Measurements from ENCODE around the gene DNAI1. TPM values are rescaled to one million over a fixed set of nuclear protein-coding genes. Genes with fewer than 3 reads are reported as not detected.

DNAI1 gene
- polyA plus RNA-seq, 2 of the 4 experiments (the other 2 are of a cell fraction), result 0.27 to 0.40 TPM

DNA sequence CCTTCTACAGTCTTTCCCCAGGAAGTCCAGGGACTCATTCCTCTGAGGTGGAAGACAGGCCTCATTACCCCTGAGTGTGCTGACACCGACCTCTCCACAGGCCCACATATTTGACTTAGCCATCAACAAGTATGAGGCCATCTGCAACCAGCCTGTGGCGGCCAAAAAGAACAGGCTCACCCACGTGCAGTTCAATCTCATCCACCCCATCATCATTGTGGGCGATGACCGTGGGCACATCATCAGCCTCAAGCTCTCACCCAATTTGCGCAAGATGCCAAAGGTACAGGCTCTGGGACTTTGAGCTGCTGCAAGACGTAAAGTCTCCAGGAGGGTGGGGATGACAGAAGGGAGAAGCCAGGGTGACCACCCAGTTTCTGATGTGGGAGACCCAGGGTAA is 58.6 kb downstream of the DNAI1 start:
- no peak overlapping the region for H3K4me2 ChIP-seq
- no peak overlapping the region for H3K4me3 ChIP-seq
- no peaks in the 10 kb centered on the region; the same call in 2 of the 3 replicates for H3K4me1 ChIP-seq
- ChIA-PET CTCF (interaction anchor here (0.7 to 13.5 kb wide), 6 partner anchors 11 to 113 kb away, joined by 3 to 114 read pairs (median 4); no protein-coding TSS in a partner anchor), POLR2A (no interaction called here)
- WGBS (ENCODE audit: missing lambda C conversion rate), result 48% methylated on average over 7 of the region's 7 CpGs
- no peak for DNase-seq (ENCODE audit: low read depth in 1 of 2, low spot score in 1 of 2)
- no peaks in the 10 kb centered on the region for H3K9me3 ChIP-seq
- no peak overlapping the region for H3K27ac ChIP-seq
- TF ChIP-seq KDM1A (IDR thresholded peaks at IDR 0.05; ENCODE audit: low read depth), result no peak
- TF ChIP-seq EHF (CRISPR knock-in tag; IDR thresholded peaks at IDR 0.05), result no peak
- no peak for TF ChIP-seq RFX5 (IDR thresholded peaks at IDR 0.05)
- no peak for TF ChIP-seq ZFP36 (IDR thresholded peaks at IDR 0.05; ENCODE audit: borderline replicate concordance, partially characterized antibody)
- TF ChIP-seq, protein P1, sequence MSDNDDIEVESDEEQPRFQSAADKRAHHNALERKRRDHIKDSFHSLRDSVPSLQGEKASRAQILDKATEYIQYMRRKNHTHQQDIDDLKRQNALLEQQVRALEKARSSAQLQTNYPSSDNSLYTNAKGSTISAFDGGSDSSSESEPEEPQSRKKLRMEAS (IDR thresholded peaks at IDR 0.05), result no peak
- TF ChIP-seq CHD2 (IDR thresholded peaks at IDR 0.05; ENCODE audit: low read length, partially characterized antibody), result no peak
- no peak for TF ChIP-seq HDAC2 (IDR thresholded peaks at IDR 0.05)
- TF ChIP-seq TP53 (CRISPR knock-in tag; IDR thresholded peaks at IDR 0.05), result no peak
- no peak for TF ChIP-seq SREBF2 (IDR thresholded peaks at IDR 0.05)
- TF ChIP-seq HOXB13 (CRISPR knock-in tag; IDR thresholded peaks at IDR 0.05; ENCODE audit: low read depth), result no peak
- no peak for TF ChIP-seq RNF2 (IDR thresholded peaks at IDR 0.05; ENCODE audit: borderline replicate concordance, low read depth)
- no peak for ATAC-seq
- FAIRE-seq, result no peak

DNA sequence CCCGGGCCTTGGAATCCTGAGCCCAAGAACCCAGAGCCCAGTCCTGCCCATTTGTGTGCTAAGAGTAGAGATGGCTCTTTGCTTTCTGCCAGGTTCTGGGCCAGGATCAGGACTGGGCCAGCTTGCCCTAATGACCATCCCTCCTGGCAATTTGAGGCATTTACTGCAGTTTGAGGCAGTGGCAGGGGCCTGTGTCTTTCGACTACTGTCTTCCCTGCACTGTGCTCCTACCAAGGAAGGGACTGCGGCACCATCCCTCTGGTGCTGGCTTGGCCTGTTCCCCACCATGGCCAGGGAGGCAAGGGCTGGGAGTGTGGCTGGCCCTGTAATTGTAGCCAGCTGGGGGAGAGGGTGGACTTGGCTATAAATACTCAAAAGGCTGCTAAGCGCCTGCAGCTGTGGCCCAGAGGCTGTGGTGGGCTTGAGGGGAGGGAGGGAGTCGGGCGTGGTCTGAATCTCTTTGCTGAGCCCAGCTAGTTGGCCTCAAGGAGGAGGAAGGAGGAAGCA is 59.6 kb downstream of the DNAI1 start:
- WGBS (ENCODE audit: missing lambda C conversion rate), result 29% methylated on average over 5 of the region's 6 CpGs
- no peaks in the 10 kb centered on the region for H3K9me3 ChIP-seq
- ChIA-PET POLR2A (no interaction called here), CTCF (interaction anchor here (0.7 to 13.5 kb wide), 6 partner anchors 12 to 114 kb away, joined by 3 to 114 read pairs (median 6); no protein-coding TSS in a partner anchor)
- no peak for FAIRE-seq
- no peak overlapping the region for H3K27ac ChIP-seq
- peaks cover 3% of the 10 kb centered on the region; the same call in 1 of the 3 replicates for H3K4me1 ChIP-seq
- TF ChIP-seq RARB (CRISPR knock-in tag; IDR thresholded peaks at IDR 0.05), result no peak
- no peak for TF ChIP-seq MAZ (IDR thresholded peaks at IDR 0.05; ENCODE audit: borderline replicate concordance, low read depth, low read length)
- TF ChIP-seq CBX2 (IDR thresholded peaks at IDR 0.05; ENCODE audit: borderline replicate concordance, low read depth), result no peak
- TF ChIP-seq RNF2 (IDR thresholded peaks at IDR 0.05; ENCODE audit: borderline replicate concordance, low read depth), result no peak
- no peak for TF ChIP-seq HDAC2 (IDR thresholded peaks at IDR 0.05)
- no peak for TF ChIP-seq SREBF2 (IDR thresholded peaks at IDR 0.05)
- TF ChIP-seq ZNF302 (CRISPR knock-in tag; IDR thresholded peaks at IDR 0.05), result no peak
- no peak overlapping the region for H3K4me3 ChIP-seq
- no peak overlapping the region for H3K4me2 ChIP-seq
- DNase-seq (ENCODE audit: low read depth in 1 of 2, low spot score in 1 of 2), result no peak
- no peak for ATAC-seq

DNA sequence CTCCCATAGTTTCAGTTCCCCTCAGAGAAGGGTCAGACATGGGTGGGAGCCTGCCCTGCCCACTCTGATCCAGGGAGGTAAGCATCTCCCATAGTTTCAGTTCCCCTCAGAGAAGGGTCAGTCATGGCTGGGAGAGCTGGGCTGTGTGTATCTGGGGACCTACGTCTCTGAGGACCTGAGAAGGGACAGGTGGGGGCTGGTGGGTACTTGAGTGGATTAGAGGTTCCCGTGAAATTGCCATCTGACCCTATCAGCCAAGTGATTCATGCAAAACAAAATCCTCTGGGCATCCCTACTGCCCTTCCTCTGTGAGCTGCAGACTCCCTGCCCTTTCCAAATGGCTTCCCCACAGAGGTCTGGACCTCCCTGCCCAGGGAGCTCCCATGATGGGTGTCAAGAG is 60.3 kb downstream of the DNAI1 start:
- FAIRE-seq, result no peak
- POLR2A ChIA-PET, result no interaction called here

More for the DNA sequence above, 60.3 kb downstream of the DNAI1 start:
- Histone ChIP-seq H3K4me2 (no peak overlapping the region), H3K4me1 (peaks cover 8% of the 10 kb centered on the region; the same call in 2 of the 3 replicates), H3K27ac (no peak overlapping the region), H3K4me3 (no peak overlapping the region), H3K9me3 (no peaks in the 10 kb centered on the region)
- CTCF ChIA-PET, result interaction anchor here (1.0 to 13.5 kb wide), 9 partner anchors 17 to 117 kb away, joined by 3 to 114 read pairs (median 6); no protein-coding TSS in a partner anchor
- DNase-seq (ENCODE audit: low read depth in 1 of 2, low spot score in 1 of 2) (no peak), ATAC-seq (no peak)
- TF ChIP-seq CBX2 (IDR thresholded peaks at IDR 0.05; ENCODE audit: borderline replicate concordance, low read depth) (no peak), RFX5 (IDR thresholded peaks at IDR 0.05) (no peak), CBX8 (IDR thresholded peaks at IDR 0.05) (no peak), HEYL (CRISPR knock-in tag; IDR thresholded peaks at IDR 0.05) (no peak), RCOR1 (IDR thresholded peaks at IDR 0.05; ENCODE audit: low read depth, low read length) (no peak), EHF (CRISPR knock-in tag; IDR thresholded peaks at IDR 0.05) (no peak), HOXB13 (CRISPR knock-in tag; IDR thresholded peaks at IDR 0.05; ENCODE audit: low read depth) (no peak), TP53 (CRISPR knock-in tag; IDR thresholded peaks at IDR 0.05) (no peak), ZNF302 (CRISPR knock-in tag; IDR thresholded peaks at IDR 0.05) (no peak), NR3C1 (IDR thresholded peaks at IDR 0.05) (no peak), RAD21 (conservative IDR thresholded peaks at IDR 0.05 in 1 of 2, IDR thresholded peaks at IDR 0.05 in 1 of 2) (no peak), ZFP36 (IDR thresholded peaks at IDR 0.05; ENCODE audit: borderline replicate concordance, partially characterized antibody) (no peak), RARB (CRISPR knock-in tag; IDR thresholded peaks at IDR 0.05) (no peak), SMC3 (IDR thresholded peaks at IDR 0.05) (no peak)
- TF ChIP-seq, protein P2, sequence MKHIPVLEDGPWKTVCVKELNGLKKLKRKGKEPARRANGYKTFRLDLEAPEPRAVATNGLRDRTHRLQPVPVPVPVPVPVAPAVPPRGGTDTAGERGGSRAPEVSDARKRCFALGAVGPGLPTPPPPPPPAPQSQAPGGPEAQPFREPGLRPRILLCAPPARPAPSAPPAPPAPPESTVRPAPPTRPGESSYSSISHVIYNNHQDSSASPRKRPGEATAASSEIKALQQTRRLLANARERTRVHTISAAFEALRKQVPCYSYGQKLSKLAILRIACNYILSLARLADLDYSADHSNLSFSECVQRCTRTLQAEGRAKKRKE (CRISPR knock-in tag; IDR thresholded peaks at IDR 0.05; ENCODE audit: low read depth), result no peak
- TF ChIP-seq, protein P3, sequence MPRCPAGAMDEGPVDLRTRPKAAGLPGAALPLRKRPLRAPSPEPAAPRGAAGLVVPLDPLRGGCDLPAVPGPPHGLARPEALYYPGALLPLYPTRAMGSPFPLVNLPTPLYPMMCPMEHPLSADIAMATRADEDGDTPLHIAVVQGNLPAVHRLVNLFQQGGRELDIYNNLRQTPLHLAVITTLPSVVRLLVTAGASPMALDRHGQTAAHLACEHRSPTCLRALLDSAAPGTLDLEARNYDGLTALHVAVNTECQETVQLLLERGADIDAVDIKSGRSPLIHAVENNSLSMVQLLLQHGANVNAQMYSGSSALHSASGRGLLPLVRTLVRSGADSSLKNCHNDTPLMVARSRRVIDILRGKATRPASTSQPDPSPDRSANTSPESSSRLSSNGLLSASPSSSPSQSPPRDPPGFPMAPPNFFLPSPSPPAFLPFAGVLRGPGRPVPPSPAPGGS (IDR thresholded peaks at IDR 0.05), result no peak
- WGBS (ENCODE audit: missing lambda C conversion rate), result 38% methylated on average over 2 of the region's 2 CpGs
